CD4-positive, alpha-beta memory T cell (primary cell): ENCODE measurements around the gene GRAMD2A. TPM values are rescaled to one million over a fixed set of nuclear protein-coding genes. Genes with fewer than 3 reads are reported as not detected.

Source experiments
- CTCF ChIA-PET: fragments of 350-600 bp; sonication (Branson Sonifier 250); formaldehyde crosslinking; loops from one replicate; lab custom pipeline; 2021; ENCODE audit warnings: inconsistent platforms; ENCODE audit not compliant: partially characterized antibody; lab: Charles Lee
- POLR2A ChIA-PET: fragments of 350-600 bp; sonication (Branson Sonifier 250); formaldehyde crosslinking; loops from one replicate; lab custom pipeline; 2021; ENCODE audit not compliant: partially characterized antibody; lab: Charles Lee
- DNase-seq, 5 donors: peaks; one replicate each; pipeline versions ENCODE4 v3.0.0 to v3.0.0-alpha.2; 2020 to 2022; ENCODE audit warnings: mixed read lengths in 1 of 5
- H3K27ac ChIP-seq: one replicate; pipeline ENCODE4 v1.7.0; 2013; ENCODE audit warnings: low read depth, low read length
- H3K27me3 ChIP-seq: 2 replicates; pipeline ENCODE4 v1.7.0; 2013; ENCODE audit warnings: mild to moderate bottlenecking, low read length, moderate library complexity; ENCODE audit not compliant: insufficient read depth
- H3K36me3 ChIP-seq: 2 replicates; pipeline ENCODE4 v1.7.0; 2013; ENCODE audit warnings: mild to moderate bottlenecking, low read length, moderate library complexity; ENCODE audit not compliant: insufficient read depth
- H3K4me1 ChIP-seq: 2 replicates; pipeline ENCODE4 v1.7.0; 2013; ENCODE audit warnings: mild to moderate bottlenecking, low read length, moderate library complexity; ENCODE audit not compliant: insufficient read depth
- H3K4me3 ChIP-seq, 2 donors: one replicate each; pipeline ENCODE4 v1.7.0; 2013; ENCODE audit warnings: low read length in 2 of 2, mild to moderate bottlenecking in 1 of 2
- H3K9me3 ChIP-seq, 2 donors: one replicate each; pipeline ENCODE4 v1.7.0; 2013; ENCODE audit warnings: low read length in 2 of 2, control low read depth in 1 of 2; ENCODE audit not compliant: control insufficient read depth in 1 of 2
- H3K27ac Mint-ChIP-seq, 7 donors: one replicate each; pipeline ENCODE4 v1.8.0; 2020 to 2021; ENCODE audit warnings: mixed read lengths in 7 of 7, mild to moderate bottlenecking in 6 of 7, inconsistent platforms in 3 of 7, moderate library complexity in 3 of 7
- H3K27me3 Mint-ChIP-seq, 2 donors: one replicate each; pipeline ENCODE4 v1.8.0; 2020 to 2021; ENCODE audit warnings: mixed read lengths in 2 of 2
- H3K36me3 Mint-ChIP-seq, 2 donors: one replicate each; pipeline ENCODE4 v1.8.0; 2020 to 2021; ENCODE audit warnings: mixed read lengths in 2 of 2, inconsistent platforms in 1 of 2, mild to moderate bottlenecking in 1 of 2
- H3K4me1 Mint-ChIP-seq, 4 donors: one replicate each; pipeline ENCODE4 v1.8.0; 2020 to 2021; ENCODE audit warnings: mixed read lengths in 4 of 4, mild to moderate bottlenecking in 1 of 4
- H3K4me3 Mint-ChIP-seq, 8 donors: one replicate each; pipeline ENCODE4 v1.8.0; 2020 to 2021; ENCODE audit warnings: mixed read lengths in 8 of 8, mild to moderate bottlenecking in 7 of 8, moderate library complexity in 6 of 8, inconsistent platforms in 3 of 8
- H3K9me3 Mint-ChIP-seq, 8 donors: one replicate each; pipeline ENCODE4 v1.8.0; 2020 to 2021; ENCODE audit warnings: mixed read lengths in 8 of 8, mild to moderate bottlenecking in 5 of 8, inconsistent platforms in 3 of 8, moderate library complexity in 1 of 8
- intact Hi-C: fragments of 100-400 bp; cut with micrococcal nuclease; formaldehyde crosslinking; loops from one replicate; pipeline ENCODE4 v1.15.1; 2023
- polyA plus RNA-seq, 2 donors: library from polyadenylated mRNA; unstranded; fragments of 300-500 nt; fragmentation: Illumina TruSeq; gene quantifications; one replicate each; pipeline ENCODE4 v1.2.3, GENCODE V29; 2021
- total RNA-seq, 2 experiments: library from RNA; stranded (reverse); gene quantifications; one replicate each; pipeline ENCODE4 v1.2.3, GENCODE V29; 2021

GRAMD2A gene
- total and polyA plus RNA-seq, 4 experiments from 2014 or later, result not detected

GRCh38 chr15:72155635-72156616 is 41.7 kb downstream of the GRAMD2A start:
- CTCF ChIA-PET, result interaction anchor here (0.6 to 3.1 kb wide), 23 partner anchors 9 to 768 kb away, joined by 3 to 87 read pairs (median 6); no protein-coding TSS in a partner anchor
- Mint-ChIP-seq H3K27me3 (peaks cover 0 to 2% of the 10 kb centered on the region in 2 donors), H3K36me3 (no peaks in the 10 kb centered on the region), H3K4me1 (peaks cover 0 to 1% (median 0%) of the 10 kb centered on the region in 4 donors), H3K9me3 (no peaks in the 10 kb centered on the region), H3K4me3 (peak overlapping the region; percentile 66 to 90 (median 82)), H3K27ac (peak overlapping the region in 1 of 7 donors; percentile 66)
- DNase-seq, result peak; percentile 66 to 76 (median 71)
- Histone ChIP-seq H3K27ac (no peak overlapping the region), H3K9me3 (no peaks in the 10 kb centered on the region), H3K4me1 (no peaks in the 10 kb centered on the region), H3K36me3 (no peaks in the 10 kb centered on the region), H3K4me3 (no peak overlapping the region), H3K27me3 (no peaks in the 10 kb centered on the region)
- intact Hi-C loops, result loop anchor here (1.0 to 5.0 kb wide), 3 partner anchors 376 to 769 kb away; no protein-coding TSS in a partner anchor
- POLR2A ChIA-PET, result no interaction called here

GRCh38 chr15:72155003-72155621 is 42.5 kb downstream of the GRAMD2A start:
- ChIA-PET CTCF (interaction anchor here (0.8 to 5.4 kb wide), 10 partner anchors 11 to 441 kb away, joined by 3 to 87 read pairs (median 8); no protein-coding TSS in a partner anchor), POLR2A (no interaction called here)
- H3K4me1 ChIP-seq, result no peaks in the 10 kb centered on the region
- DNase-seq, result no peak
- Mint-ChIP-seq H3K4me3 (peak overlapping the region in 5 of 8 donors; percentile 43 to 90 (median 84)), H3K27ac (no peak overlapping the region), H3K36me3 (no peaks in the 10 kb centered on the region), H3K9me3 (no peaks in the 10 kb centered on the region), H3K27me3 (peaks cover 0 to 2% of the 10 kb centered on the region in 2 donors), H3K4me1 (peaks cover 0 to 1% (median 0%) of the 10 kb centered on the region in 4 donors)
- intact Hi-C loops, result loop anchor here (5.0 kb wide), 1 partner anchor 768 kb away; no protein-coding TSS in a partner anchor
- H3K27me3 ChIP-seq, result no peaks in the 10 kb centered on the region
- H3K4me3 ChIP-seq, result no peak overlapping the region
- no peak overlapping the region for H3K27ac ChIP-seq
- no peaks in the 10 kb centered on the region for H3K36me3 ChIP-seq
- H3K9me3 ChIP-seq, result no peaks in the 10 kb centered on the region

GRCh38 chr15:72154316-72154715 is 43.3 kb downstream of the GRAMD2A start:
- H3K27me3 ChIP-seq, result no peaks in the 10 kb centered on the region
- no peak overlapping the region for H3K27ac ChIP-seq
- intact Hi-C loops, result no loop called here
- Mint-ChIP-seq H3K27ac (peak overlapping the region in 1 of 7 donors; percentile 24), H3K27me3 (peaks cover 0 to 2% of the 10 kb centered on the region in 2 donors), H3K36me3 (no peaks in the 10 kb centered on the region), H3K4me3 (no peak overlapping the region), H3K4me1 (peaks cover 0 to 1% (median 0%) of the 10 kb centered on the region in 4 donors), H3K9me3 (no peaks in the 10 kb centered on the region)
- H3K4me1 ChIP-seq, result no peaks in the 10 kb centered on the region
- DNase-seq, result no peak
- no peaks in the 10 kb centered on the region for H3K9me3 ChIP-seq
- ChIA-PET CTCF (interaction anchor here (1.4 to 5.4 kb wide), 5 partner anchors 159 to 411 kb away, joined by 3 to 36 read pairs (median 3); no protein-coding TSS in a partner anchor), POLR2A (no interaction called here)
- H3K4me3 ChIP-seq, result no peak overlapping the region
- H3K36me3 ChIP-seq, result no peaks in the 10 kb centered on the region

- Mint-ChIP-seq H3K9me3 (no peaks in the 10 kb centered on the region), H3K4me1 (peaks cover 0 to 1% (median 0%) of the 10 kb centered on the region in 4 donors), H3K27me3 (no peaks in the 10 kb centered on the region), H3K4me3 (no peak overlapping the region), H3K27ac (peak overlapping the region in 1 of 7 donors; percentile 5), H3K36me3 (no peaks in the 10 kb centered on the region)
- no peaks in the 10 kb centered on the region for H3K36me3 ChIP-seq
- H3K4me1 ChIP-seq, result no peaks in the 10 kb centered on the region
- POLR2A ChIA-PET, result no interaction called here
- no peak for DNase-seq
- H3K27me3 ChIP-seq, result no peaks in the 10 kb centered on the region
- no peak overlapping the region for H3K27ac ChIP-seq
- intact Hi-C loops, result no loop called here
- H3K4me3 ChIP-seq, result no peak overlapping the region
- H3K9me3 ChIP-seq, result no peaks in the 10 kb centered on the region
- CTCF ChIA-PET, result interaction anchor here (0.7 to 5.4 kb wide), 7 partner anchors 12 to 410 kb away, joined by 3 to 36 read pairs (median 3); no protein-coding TSS in a partner anchor
Observed at GRCh38 chr15:72153269-72154000, 44.2 kb downstream of the GRAMD2A start.

- Mint-ChIP-seq H3K36me3 (no peaks in the 10 kb centered on the region), H3K27me3 (peaks cover 0 to 3% of the 10 kb centered on the region in 2 donors), H3K4me3 (no peak overlapping the region), H3K27ac (no peak overlapping the region), H3K9me3 (peaks cover 0 to 2% (median 0%) of the 10 kb centered on the region in 8 donors), H3K4me1 (no peaks in the 10 kb centered on the region)
- intact Hi-C loops, result no loop called here
- no peak for DNase-seq
- Histone ChIP-seq H3K9me3 (no peaks in the 10 kb centered on the region), H3K27me3 (no peaks in the 10 kb centered on the region), H3K27ac (no peak overlapping the region), H3K4me1 (no peaks in the 10 kb centered on the region), H3K36me3 (no peaks in the 10 kb centered on the region), H3K4me3 (no peak overlapping the region)
- POLR2A ChIA-PET, result no interaction called here
- CTCF ChIA-PET, result interaction anchor here (3.8 kb wide), 1 partner anchor 9 kb away, joined by 12 read pairs; no protein-coding TSS in a partner anchor
Observed at GRCh38 chr15:72147418-72147817, 50.2 kb downstream of the GRAMD2A start.

- Mint-ChIP-seq H3K9me3 (peaks cover 0 to 2% (median 0%) of the 10 kb centered on the region in 8 donors), H3K36me3 (no peaks in the 10 kb centered on the region), H3K4me1 (no peaks in the 10 kb centered on the region), H3K4me3 (no peak overlapping the region), H3K27me3 (peaks cover 0 to 3% of the 10 kb centered on the region in 2 donors), H3K27ac (no peak overlapping the region)
- Histone ChIP-seq H3K9me3 (no peaks in the 10 kb centered on the region), H3K27ac (no peak overlapping the region), H3K36me3 (no peaks in the 10 kb centered on the region), H3K27me3 (no peaks in the 10 kb centered on the region), H3K4me1 (no peaks in the 10 kb centered on the region), H3K4me3 (no peak overlapping the region)
- CTCF ChIA-PET, result interaction anchor here (3.8 kb wide), 1 partner anchor 10 kb away, joined by 12 read pairs; no protein-coding TSS in a partner anchor
- POLR2A ChIA-PET, result no interaction called here
- DNase-seq, result no peak
- intact Hi-C loops, result no loop called here
Observed at GRCh38 chr15:72146934-72147333, 50.7 kb downstream of the GRAMD2A start.
